Activated naive CD4-positive, alpha-beta T cell treated with anti-CD3 and anti-CD28 coated beads for 36 hours (primary cell): ENCODE results near the gene TFPI. TPM values are rescaled to one million over a fixed set of nuclear protein-coding genes. Genes with fewer than 3 reads are reported as not detected.

ENCODE experiments used
- CTCF ChIA-PET: fragments of 350-600 bp; sonication (Branson Sonifier 250); formaldehyde crosslinking; loops from one replicate; lab custom pipeline; 2021; ENCODE audit warnings: antibody characterized with exemption; lab: Charles Lee
- DNase-seq: peaks from one replicate; pipeline ENCODE4 v3.0.0-alpha.2; 2020
- H3K27ac Mint-ChIP-seq: one replicate; pipeline ENCODE4 v1.8.0; 2021; ENCODE audit warnings: mild to moderate bottlenecking, mixed read lengths
- H3K27me3 Mint-ChIP-seq: one replicate; pipeline ENCODE4 v1.8.0; 2021; ENCODE audit warnings: low read depth, mixed read lengths
- H3K36me3 Mint-ChIP-seq: one replicate; pipeline ENCODE4 v1.8.0; 2021; ENCODE audit warnings: low read depth, mixed read lengths
- H3K4me1 Mint-ChIP-seq: one replicate; pipeline ENCODE4 v1.8.0; 2021; ENCODE audit warnings: low read depth, mixed read lengths
- H3K4me3 Mint-ChIP-seq: one replicate; pipeline ENCODE4 v1.8.0; 2021; ENCODE audit warnings: mild to moderate bottlenecking, moderate library complexity, mixed read lengths
- H3K9me3 Mint-ChIP-seq: one replicate; pipeline ENCODE4 v1.8.0; 2021; ENCODE audit warnings: mixed read lengths
- intact Hi-C: fragments of 100-400 bp; cut with micrococcal nuclease; formaldehyde crosslinking; loops from one replicate; pipeline ENCODE4 v1.15.1; 2023
- total RNA-seq, 2 experiments: library from RNA; stranded (reverse); gene quantifications; one replicate each; pipeline ENCODE4 v1.2.3, GENCODE V29; 2021

The TFPI gene
- total RNA-seq, 2 experiments from 2014 or later, result not detected

GRCh38 chr2:187466129-187466792, 88.0 kb downstream of the TFPI start:
- no peak for DNase-seq
- intact Hi-C loops, result no loop called here
- no peak overlapping the region for H3K4me3 Mint-ChIP-seq
- no peak overlapping the region for H3K27ac Mint-ChIP-seq
- no peaks in the 10 kb centered on the region for H3K27me3 Mint-ChIP-seq
- no peaks in the 10 kb centered on the region for H3K36me3 Mint-ChIP-seq
- CTCF ChIA-PET, result interaction anchor here (1.1 kb wide), 1 partner anchor 15 kb away, joined by 3 read pairs; no protein-coding TSS in a partner anchor
- H3K9me3 Mint-ChIP-seq, result no peaks in the 10 kb centered on the region
- no peaks in the 10 kb centered on the region for H3K4me1 Mint-ChIP-seq

GRCh38 chr2:187462839-187463238, 91.4 kb downstream of the TFPI start:
- Mint-ChIP-seq H3K36me3 (no peaks in the 10 kb centered on the region), H3K27ac (no peak overlapping the region), H3K27me3 (no peaks in the 10 kb centered on the region), H3K4me1 (no peaks in the 10 kb centered on the region), H3K9me3 (no peaks in the 10 kb centered on the region), H3K4me3 (no peak overlapping the region)
- intact Hi-C loops, result no loop called here
- no peak for DNase-seq
- CTCF ChIA-PET, result no interaction called here

GRCh38 chr2:187461294-187462261, 92.7 kb downstream of the TFPI start:
- DNase-seq, result no peak
- H3K4me1 Mint-ChIP-seq, result no peaks in the 10 kb centered on the region
- no peak overlapping the region for H3K4me3 Mint-ChIP-seq
- H3K27ac Mint-ChIP-seq, result no peak overlapping the region
- CTCF ChIA-PET, result no interaction called here
- no peaks in the 10 kb centered on the region for H3K36me3 Mint-ChIP-seq
- intact Hi-C loops, result no loop called here
- no peaks in the 10 kb centered on the region for H3K27me3 Mint-ChIP-seq
- no peaks in the 10 kb centered on the region for H3K9me3 Mint-ChIP-seq

GRCh38 chr2:187459256-187459655, 95.0 kb downstream of the TFPI start:
- no peak overlapping the region for H3K27ac Mint-ChIP-seq
- no peaks in the 10 kb centered on the region for H3K4me1 Mint-ChIP-seq
- DNase-seq, result no peak
- no peaks in the 10 kb centered on the region for H3K27me3 Mint-ChIP-seq
- intact Hi-C loops, result no loop called here
- H3K9me3 Mint-ChIP-seq, result no peaks in the 10 kb centered on the region
- H3K36me3 Mint-ChIP-seq, result no peaks in the 10 kb centered on the region
- CTCF ChIA-PET, result no interaction called here
- no peak overlapping the region for H3K4me3 Mint-ChIP-seq

GRCh38 chr2:187453078-187453641, 101.1 kb downstream of the TFPI start:
- intact Hi-C loops, result loop anchor here (1.0 to 2.0 kb wide), 5 partner anchors 154 to 949 kb away; no protein-coding TSS in a partner anchor

GRCh38 chr2:187451510-187451909, 102.7 kb downstream of the TFPI start:
- Mint-ChIP-seq H3K4me1 (peaks cover 4% of the 10 kb centered on the region), H3K27ac (no peak overlapping the region), H3K4me3 (no peak overlapping the region), H3K27me3 (no peaks in the 10 kb centered on the region), H3K9me3 (no peaks in the 10 kb centered on the region), H3K36me3 (no peaks in the 10 kb centered on the region)
- CTCF ChIA-PET, result interaction anchor here (0.7 to 1.0 kb wide), 2 partner anchors 14 to 17 kb away, joined by 3 to 4 read pairs; no protein-coding TSS in a partner anchor
- intact Hi-C loops, result no loop called here
- no peak for DNase-seq

More at GRCh38 chr2:187453078-187453641, 101.1 kb downstream of the TFPI start:
- CTCF ChIA-PET, result no interaction called here
- no peaks in the 10 kb centered on the region for H3K36me3 Mint-ChIP-seq
- peaks cover 3% of the 10 kb centered on the region for H3K4me1 Mint-ChIP-seq
- H3K9me3 Mint-ChIP-seq, result no peaks in the 10 kb centered on the region
- H3K4me3 Mint-ChIP-seq, result no peak overlapping the region
- DNase-seq, result no peak
- no peak overlapping the region for H3K27ac Mint-ChIP-seq
- H3K27me3 Mint-ChIP-seq, result no peaks in the 10 kb centered on the region

GRCh38 chr2:187447336-187447735, 106.9 kb downstream of the TFPI start:
- H3K27ac Mint-ChIP-seq, result no peak overlapping the region
- no peak for DNase-seq
- intact Hi-C loops, result loop anchor here (2.0 kb wide), 1 partner anchor 857 kb away; the partner anchor contains the start of gene ITGAV
- no peaks in the 10 kb centered on the region for H3K27me3 Mint-ChIP-seq
- no peaks in the 10 kb centered on the region for H3K36me3 Mint-ChIP-seq
- H3K4me3 Mint-ChIP-seq, result peak overlapping the region; percentile 6
- H3K4me1 Mint-ChIP-seq, result peaks cover 4% of the 10 kb centered on the region
- H3K9me3 Mint-ChIP-seq, result no peaks in the 10 kb centered on the region
- CTCF ChIA-PET, result interaction anchor here (0.7 kb wide), 1 partner anchor 134 kb away, joined by 3 read pairs; no protein-coding TSS in a partner anchor

- Mint-ChIP-seq H3K4me3 (no peak overlapping the region), H3K27ac (no peak overlapping the region), H3K4me1 (peaks cover 4% of the 10 kb centered on the region), H3K27me3 (no peaks in the 10 kb centered on the region), H3K9me3 (no peaks in the 10 kb centered on the region), H3K36me3 (no peaks in the 10 kb centered on the region)
- intact Hi-C loops, result loop anchor here (2.0 kb wide), 1 partner anchor 856 kb away; the partner anchor contains the start of gene ITGAV
- CTCF ChIA-PET, result no interaction called here
- no peak for DNase-seq
These were observed 107.5 kb downstream of the TFPI start for GRCh38 chr2:187446711-187447110.

GRCh38 chr2:187445051-187445450, 109.2 kb downstream of the TFPI start:
- DNase-seq, result no peak
- CTCF ChIA-PET, result no interaction called here
- Mint-ChIP-seq H3K27me3 (no peaks in the 10 kb centered on the region), H3K4me1 (peaks cover 4% of the 10 kb centered on the region), H3K4me3 (no peak overlapping the region), H3K9me3 (no peaks in the 10 kb centered on the region), H3K36me3 (no peaks in the 10 kb centered on the region), H3K27ac (no peak overlapping the region)
- intact Hi-C loops, result no loop called here

GRCh38 chr2:187442778-187443177, 111.5 kb downstream of the TFPI start:
- H3K9me3 Mint-ChIP-seq, result no peaks in the 10 kb centered on the region
- H3K4me1 Mint-ChIP-seq, result no peaks in the 10 kb centered on the region
- DNase-seq, result no peak
- intact Hi-C loops, result no loop called here
- no peak overlapping the region for H3K27ac Mint-ChIP-seq
- H3K27me3 Mint-ChIP-seq, result no peaks in the 10 kb centered on the region
- H3K4me3 Mint-ChIP-seq, result no peak overlapping the region
- CTCF ChIA-PET, result no interaction called here
- H3K36me3 Mint-ChIP-seq, result no peaks in the 10 kb centered on the region

GRCh38 chr2:187442378-187442777, 111.9 kb downstream of the TFPI start:
- Mint-ChIP-seq H3K4me3 (no peak overlapping the region), H3K9me3 (no peaks in the 10 kb centered on the region), H3K27me3 (no peaks in the 10 kb centered on the region), H3K27ac (no peak overlapping the region), H3K4me1 (no peaks in the 10 kb centered on the region), H3K36me3 (no peaks in the 10 kb centered on the region)
- CTCF ChIA-PET, result no interaction called here
- no peak for DNase-seq
- intact Hi-C loops, result no loop called here

- DNase-seq, result no peak
- intact Hi-C loops, result no loop called here
- Mint-ChIP-seq H3K36me3 (no peaks in the 10 kb centered on the region), H3K4me3 (no peak overlapping the region), H3K27ac (no peak overlapping the region), H3K9me3 (no peaks in the 10 kb centered on the region), H3K4me1 (no peaks in the 10 kb centered on the region), H3K27me3 (no peaks in the 10 kb centered on the region)
- CTCF ChIA-PET, result no interaction called here
These were observed 114.0 kb downstream of the TFPI start for GRCh38 chr2:187440101-187440675.
